Motor neuron (in vitro differentiated cells): ENCODE data around the gene TRABD. TPM values are rescaled to one million over a fixed set of nuclear protein-coding genes. Genes with fewer than 3 reads are reported as not detected.
"Not testable (repeated sequence)": the region's sequence is repeated elsewhere in the genome, so short reads cannot be mapped to it uniquely, and the experiment has no call there.

Source experiments
- ATAC-seq, 8 experiments: fragments of 200-7000 bp; cut with Tn5 transposase; replicated peaks in 6 of 8; 2 replicates each; pipeline ENCODE4 v1.8.0; 2021; ENCODE audit warnings: mild to moderate bottlenecking in 8 of 8, moderate library complexity in 8 of 8
- H3K27ac ChIP-seq, 2 donors: fragments of 250-450 bp; sonication (Bioruptor Pico); 2 replicates each; pipeline ENCODE4 v1.9.0; 2021; ENCODE audit warnings: antibody characterized with exemption in 2 of 2, mild to moderate bottlenecking in 2 of 2, moderate library complexity in 1 of 2
- H3K4me1 ChIP-seq, 2 donors: fragments of 250-450 bp; sonication (Bioruptor Pico); replicated peaks in 1 of 2; 2 replicates each; pipeline ENCODE4 v1.6.1; 2021; ENCODE audit warnings: antibody characterized with exemption in 2 of 2, mild to moderate bottlenecking in 2 of 2, moderate library complexity in 1 of 2
- H3K4me3 ChIP-seq, 5 donors: fragments of 250-450 bp; sonication (Bioruptor Pico); 2 replicates each; pipeline ENCODE4 v1.9.0; 2021; ENCODE audit warnings: antibody characterized with exemption in 5 of 5, mild to moderate bottlenecking in 5 of 5, moderate library complexity in 4 of 5
- WGBS, 10 experiments: fragments of 450-650 bp; shearing (Covaris generic); methylation state at CpG; one replicate each; pipeline ENCODE4 v1.0.0; 2022; 5-methylcytosine and 5-hydroxymethylcytosine counted together
- in situ Hi-C, 9 experiments: fragments of 400-800 bp; cut with MboI; loops; one replicate each; pipeline ENCODE4 v1.15.0; 2021; ENCODE audit warnings: low sequenced_read_pairs in 9 of 9, low pct_unique_long_range_greater_than_20kb in 2 of 9; ENCODE audit not compliant: unreplicated experiment in 9 of 9
- total RNA-seq, 8 experiments: library from RNA; unstranded; fragments of 300-600 nt; gene quantifications; 2 replicates each; pipeline versions ENCODE4 v1.2.3 to v1.2.4, GENCODE V29; 2022

TRABD gene
- total RNA-seq, 8 experiments from 2014 or later, result 8.2 to 37.4 (median 12.5) TPM

- in situ Hi-C loops, result loop anchor here in 2 of 9 experiments (25.0 kb wide), 1 partner anchor 261 kb away; no protein-coding TSS in a partner anchor
- 97 to 100% methylated on average over 6 to 8 of the region's 61 CpGs; no CpG with 5 or more reads in 8 of the 10 experiments for WGBS, 10 experiments
- peaks cover 3 to 13% of the 10 kb centered on the region in 2 donors for H3K4me1 ChIP-seq
- H3K4me3 ChIP-seq, result no peak overlapping the region
- H3K27ac ChIP-seq, result no peak overlapping the region
- ATAC-seq, result no peak
Measured at GRCh38 chr22:50197856-50198623, 12.3 kb downstream of the TRABD start.

GRCh38 chr22:50198624-50199017 is 12.9 kb downstream of the TRABD start:
- no peak overlapping the region for H3K27ac ChIP-seq
- peaks cover 3 to 13% of the 10 kb centered on the region in 2 donors for H3K4me1 ChIP-seq
- H3K4me3 ChIP-seq, result no peak overlapping the region
- 83 to 100% (median 97%) methylated on average over 1 to 6 of the region's 16 CpGs; no CpG with 5 or more reads in 7 of the 10 experiments for WGBS, 10 experiments
- no peak for ATAC-seq
- in situ Hi-C loops, result loop anchor here in 2 of 9 experiments (25.0 kb wide), 1 partner anchor 261 kb away; no protein-coding TSS in a partner anchor

- in situ Hi-C loops, result loop anchor here in 2 of 9 experiments (25.0 kb wide), 1 partner anchor 262 kb away; no protein-coding TSS in a partner anchor
- Histone ChIP-seq H3K27ac (peak overlapping the region in 1 of 2 donors; percentile 88), H3K4me1 (peaks cover 3 to 13% of the 10 kb centered on the region in 2 donors), H3K4me3 (peak overlapping the region; percentile 74 to 99 (median 94))
- 69 to 100% (median 86%) methylated on average over 2 to 8 of the region's 18 CpGs; no CpG with 5 or more reads in 5 of the 10 experiments for WGBS, 10 experiments
- ATAC-seq, result no peak
Measured at GRCh38 chr22:50199251-50199721, 13.6 kb downstream of the TRABD start.

- WGBS, 10 experiments, result 5 to 12% (median 5%) methylated on average over 4 to 5 of the region's 34 CpGs; no CpG with 5 or more reads in 7 of the 10 experiments
- peak; percentile 9 to 31 (median 16) for ATAC-seq
- in situ Hi-C loops, result loop anchor here in 3 of 9 experiments (10.0 to 25.0 kb wide), 2 partner anchors 55 to 263 kb away; no protein-coding TSS in a partner anchor
- Histone ChIP-seq H3K4me3 (peak overlapping the region; percentile 74 to 99 (median 94)), H3K4me1 (peaks cover 3 to 13% of the 10 kb centered on the region in 2 donors), H3K27ac (peak overlapping the region; percentile 88 to 90)
Measured at GRCh38 chr22:50199829-50200460, 14.2 kb downstream of the TRABD start.

GRCh38 chr22:50200461-50201190 is 14.9 kb downstream of the TRABD start, which contains the start of gene SELENOO:
SELENOO (plus strand) TSS chr22:50201011; CDS start chr22:50201037, 26 bp downstream.
- peak within 1 kb of the TSS; percentile 88 to 90 for H3K27ac ChIP-seq
- in situ Hi-C loops, result loop anchor here in 1 of 9 experiments (10.0 kb wide), 1 partner anchor 56 kb away; no protein-coding TSS in a partner anchor
- H3K4me3 ChIP-seq, result peak within 1 kb of the TSS; percentile 74 to 99 (median 94)
- peaks cover 3 to 13% of the 10 kb centered on the region in 2 donors for H3K4me1 ChIP-seq
- WGBS, 10 experiments, result 13% methylated on average over 9 of the region's 105 CpGs; no CpG with 5 or more reads in 9 of the 10 experiments
- peak; percentile 80 to 92 (median 88) for ATAC-seq

GRCh38 chr22:50201191-50202129 is 15.7 kb downstream of the TRABD start:
- Histone ChIP-seq H3K4me1 (peaks cover 3 to 13% of the 10 kb centered on the region in 2 donors), H3K27ac (peak overlapping the region; percentile 70), H3K4me3 (peak overlapping the region; percentile 74 to 99 (median 94))
- WGBS, 10 experiments, result 0 to 13% (median 2%) methylated on average over 1 to 26 of the region's 115 CpGs; no CpG with 5 or more reads in 6 of the 10 experiments
- peak; percentile 38 to 57 (median 48) for ATAC-seq
- in situ Hi-C loops, result loop anchor here in 1 of 9 experiments (10.0 kb wide), 1 partner anchor 57 kb away; no protein-coding TSS in a partner anchor

- in situ Hi-C loops, result loop anchor here in 1 of 9 experiments (10.0 kb wide), 1 partner anchor 57 kb away; no protein-coding TSS in a partner anchor
- Histone ChIP-seq H3K27ac (no peak overlapping the region), H3K4me1 (peaks cover 9 to 13% of the 10 kb centered on the region in 2 donors), H3K4me3 (peak overlapping the region; percentile 74 to 99 (median 94))
- 51 to 100% (median 72%) methylated on average over 1 to 8 of the region's 13 CpGs for WGBS, 10 experiments
- ATAC-seq, result no peak
Measured at GRCh38 chr22:50202130-50202666, 16.5 kb downstream of the TRABD start.

- WGBS, 10 experiments, result 80 to 100% (median 100%) methylated on average over 1 of the region's 1 CpG; no CpG with 5 or more reads in 2 of the 10 experiments
- in situ Hi-C loops, result loop anchor here in 1 of 9 experiments (10.0 kb wide), 1 partner anchor 58 kb away; no protein-coding TSS in a partner anchor
- peaks cover 13 to 15% of the 10 kb centered on the region in 2 donors for H3K4me1 ChIP-seq
- no peak overlapping the region for H3K4me3 ChIP-seq
- H3K27ac ChIP-seq, result no peak overlapping the region
- no peak for ATAC-seq
Measured at GRCh38 chr22:50203288-50203687, 17.6 kb downstream of the TRABD start.

- no peak overlapping the region for H3K27ac ChIP-seq
- H3K4me3 ChIP-seq, result no peak overlapping the region
- in situ Hi-C loops, result loop anchor here in 1 of 9 experiments (10.0 kb wide), 1 partner anchor 60 kb away; no protein-coding TSS in a partner anchor
- H3K4me1 ChIP-seq, result peaks cover 9 to 13% of the 10 kb centered on the region in 2 donors
- ATAC-seq, result no peak
- WGBS, 10 experiments, result 84 to 100% (median 96%) methylated on average over 2 to 7 of the region's 7 CpGs; no CpG with 5 or more reads in 3 of the 10 experiments
Measured at GRCh38 chr22:50204571-50204970, 18.9 kb downstream of the TRABD start.

GRCh38 chr22:50204998-50205397 is 19.3 kb downstream of the TRABD start:
- not testable (repeated sequence) for H3K4me3 ChIP-seq, ATAC-seq, H3K27ac ChIP-seq
- 89 to 100% (median 95%) methylated on average over 2 to 9 of the region's 9 CpGs; no CpG with 5 or more reads in 2 of the 10 experiments for WGBS, 10 experiments
- peaks cover 7 to 12% of the 10 kb centered on the region in 2 donors for H3K4me1 ChIP-seq
- in situ Hi-C loops, result loop anchor here in 1 of 9 experiments (10.0 kb wide), 1 partner anchor 60 kb away; no protein-coding TSS in a partner anchor
